Stimulated activated naive CD4-positive, alpha-beta T cell (primary cell): Measurements from ENCODE around the gene RBM15.

Experiments used
- DNase-seq, 6 experiments: peaks; one replicate each; lab custom pipeline; 2025; lab: John Stamatoyannopoulos, UW

RBM15 gene

DNA sequence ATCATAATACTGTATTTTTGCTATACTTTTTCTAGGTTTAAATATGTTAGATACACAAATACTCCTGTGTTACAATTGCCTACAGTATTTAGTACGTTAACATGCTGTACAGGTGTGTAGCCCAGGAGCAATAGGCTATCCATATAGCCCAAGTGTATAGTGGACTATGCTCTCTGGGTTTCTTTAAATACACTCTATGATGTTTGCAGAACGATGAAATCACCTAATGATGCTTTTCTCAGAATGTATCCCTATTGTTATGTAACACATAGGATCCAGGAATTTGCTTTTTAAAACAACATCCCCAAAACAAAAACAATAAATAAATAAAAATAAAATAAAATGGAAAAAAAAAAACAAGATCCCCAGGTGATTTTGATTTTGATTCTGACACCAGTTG, 18.1 kb upstream of the RBM15 start:
- DNase-seq = no peak

- no peak for DNase-seq
Measured at GRCh38 chr1:110321846-110322245, 17.3 kb upstream of the RBM15 start.

- no peak for DNase-seq
Measured at GRCh38 chr1:110324667-110325066, 14.5 kb upstream of the RBM15 start.

- no peak for DNase-seq
Measured at GRCh38 chr1:110326826-110327225, 12.4 kb upstream of the RBM15 start.

GRCh38 chr1:110328274-110328673, 10.9 kb upstream of the RBM15 start:
- no peak for DNase-seq

GRCh38 chr1:110328700-110329099, 10.5 kb upstream of the RBM15 start:
- DNase-seq = no peak

GRCh38 chr1:110335265-110335664, 3.9 kb upstream of the RBM15 start:
- no peak for DNase-seq

DNA sequence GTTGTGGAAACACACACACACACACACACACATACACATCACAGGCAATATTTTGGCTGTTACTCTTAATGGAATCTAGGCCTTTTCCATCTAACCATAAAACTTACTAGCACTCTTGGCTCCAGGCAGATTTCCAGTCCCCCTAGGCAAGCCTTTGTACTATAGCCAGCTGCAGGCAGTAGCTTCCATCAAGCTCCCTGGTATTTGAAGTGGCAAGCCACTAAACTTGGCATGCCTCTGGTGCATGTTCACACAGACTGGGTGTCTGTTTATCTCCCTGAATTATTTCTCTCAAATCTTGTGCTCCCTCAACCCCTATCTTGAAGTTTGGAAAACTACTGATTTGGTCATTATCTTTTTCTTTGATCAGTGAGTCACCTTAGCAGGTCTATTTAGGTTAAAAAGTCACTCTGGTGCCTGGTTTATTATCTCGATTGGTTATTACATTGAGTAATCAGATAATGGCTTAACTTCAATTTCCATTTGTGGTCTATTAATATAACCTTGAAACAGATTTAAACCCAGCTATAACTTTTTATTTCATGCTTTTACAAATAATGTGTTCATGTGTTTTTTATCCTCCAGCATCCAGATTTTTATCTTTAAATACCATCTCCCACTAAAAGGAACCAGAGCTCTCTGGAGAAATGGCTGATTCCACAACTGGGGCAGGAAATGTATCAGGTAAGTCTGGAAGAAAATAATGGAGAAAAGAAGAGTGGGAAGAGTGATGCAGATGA, 2.7 kb upstream of the RBM15 start:
- DNase-seq = peak in 1 of 6 experiments; percentile 2

DNA sequence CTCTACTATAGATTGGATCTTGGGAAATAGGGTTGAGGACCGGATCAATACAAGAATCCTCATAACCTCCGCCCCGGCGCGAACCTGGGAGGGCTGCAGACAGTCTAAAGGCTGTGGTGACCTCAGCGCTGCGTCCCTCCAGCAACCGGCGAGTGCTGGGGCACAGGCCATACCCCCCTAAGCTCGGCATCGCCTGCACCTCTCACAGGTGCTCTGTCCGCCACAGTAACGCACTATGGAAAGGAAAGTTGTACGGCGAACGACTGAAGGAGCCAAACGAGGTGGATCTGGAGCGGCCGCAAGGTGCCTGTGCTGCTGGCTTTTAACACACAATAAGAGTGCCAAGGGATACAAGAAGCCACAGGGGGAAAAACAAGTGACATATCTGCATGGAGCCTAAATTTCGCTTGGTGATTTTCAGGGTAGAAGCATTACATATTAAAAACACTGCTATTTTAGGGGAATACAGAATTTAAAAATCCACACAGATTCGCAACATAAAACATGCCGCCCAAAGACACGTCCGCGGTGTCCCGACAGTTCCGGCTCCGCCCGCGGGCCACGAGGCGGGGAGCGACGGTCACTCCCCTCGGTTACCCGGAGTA, 1.4 kb upstream of the RBM15 start:
- peak in 4 of 6 experiments; percentile 11 to 50 (median 14) for DNase-seq

- DNase-seq = peak; percentile 93 to 100 (median 98)
Measured at GRCh38 chr1:110338309-110338885, 780 bp upstream of the RBM15 start.

- peak in 2 of 6 experiments; percentile 34 to 66 for DNase-seq
Measured at GRCh38 chr1:110339407-110340206, 430 bp downstream of the RBM15 start.

DNA sequence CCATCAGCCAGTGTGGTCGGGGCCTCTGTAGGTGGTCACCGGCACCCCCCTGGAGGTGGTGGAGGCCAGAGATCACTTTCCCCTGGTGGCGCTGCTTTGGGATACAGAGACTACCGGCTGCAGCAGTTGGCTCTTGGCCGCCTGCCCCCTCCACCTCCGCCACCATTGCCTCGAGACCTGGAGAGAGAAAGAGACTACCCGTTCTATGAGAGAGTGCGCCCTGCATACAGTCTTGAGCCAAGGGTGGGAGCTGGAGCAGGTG, 961 bp downstream of the RBM15 start:
- DNase-seq = peak in 1 of 6 experiments; percentile 3

GRCh38 chr1:110341146-110341871, 2.1 kb downstream of the RBM15 start:
- no peak for DNase-seq

DNA sequence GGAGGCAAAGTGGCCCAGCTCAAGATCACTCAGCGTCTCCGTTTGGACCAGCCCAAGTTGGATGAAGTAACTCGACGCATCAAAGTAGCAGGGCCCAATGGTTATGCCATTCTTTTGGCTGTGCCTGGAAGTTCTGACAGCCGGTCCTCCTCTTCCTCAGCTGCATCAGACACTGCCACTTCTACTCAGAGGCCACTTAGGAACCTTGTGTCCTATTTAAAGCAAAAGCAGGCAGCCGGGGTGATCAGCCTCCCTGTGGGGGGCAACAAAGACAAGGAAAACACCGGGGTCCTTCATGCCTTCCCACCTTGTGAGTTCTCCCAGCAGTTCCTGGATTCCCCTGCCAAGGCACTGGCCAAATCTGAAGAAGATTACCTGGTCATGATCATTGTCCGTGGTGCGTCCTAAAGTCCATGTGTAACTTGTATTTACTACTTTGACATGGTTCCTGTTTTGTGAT, 2.7 kb downstream of the RBM15 start:
- DNase-seq = no peak

- no peak for DNase-seq
Measured at GRCh38 chr1:110343249-110343648, 4.1 kb downstream of the RBM15 start.

DNA sequence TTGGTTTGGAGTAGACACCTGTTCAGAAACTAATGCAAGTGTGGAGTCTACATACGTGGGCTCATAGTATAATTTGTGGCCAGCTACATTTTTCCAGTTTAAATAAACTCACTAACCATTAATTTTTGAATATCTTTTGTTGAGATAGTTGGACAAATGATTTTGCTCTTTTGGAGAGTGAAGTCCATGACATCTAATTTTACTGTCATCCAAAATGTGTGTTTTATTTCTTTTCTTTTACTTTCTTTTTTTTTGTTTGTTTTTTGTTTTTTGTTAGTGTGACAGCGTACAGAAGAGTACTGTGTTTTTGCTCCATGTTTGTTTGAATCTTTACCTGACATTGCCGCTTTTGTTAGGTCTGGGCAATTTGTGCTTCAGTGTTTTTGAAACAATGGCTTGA, 5.0 kb downstream of the RBM15 start:
- no peak for DNase-seq

DNA sequence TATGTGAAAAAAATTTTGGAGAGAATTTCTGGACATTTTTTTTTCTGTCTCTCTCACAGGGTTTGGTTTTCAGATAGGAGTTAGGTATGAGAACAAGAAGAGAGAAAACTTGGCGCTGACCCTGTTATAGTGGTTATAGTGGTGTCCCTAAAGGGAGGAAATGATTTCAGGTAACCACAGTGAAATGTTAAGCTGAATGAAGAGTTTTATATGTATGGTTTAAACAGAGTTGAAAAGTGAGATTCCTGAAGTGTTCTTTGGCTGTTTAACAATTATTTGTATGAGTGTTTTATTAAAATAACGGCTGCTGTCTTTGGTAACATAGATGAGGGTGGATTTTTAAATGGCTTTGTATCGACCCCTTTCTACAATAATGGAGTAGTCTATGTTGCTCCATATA, 6.3 kb downstream of the RBM15 start:
- no peak for DNase-seq

DNA sequence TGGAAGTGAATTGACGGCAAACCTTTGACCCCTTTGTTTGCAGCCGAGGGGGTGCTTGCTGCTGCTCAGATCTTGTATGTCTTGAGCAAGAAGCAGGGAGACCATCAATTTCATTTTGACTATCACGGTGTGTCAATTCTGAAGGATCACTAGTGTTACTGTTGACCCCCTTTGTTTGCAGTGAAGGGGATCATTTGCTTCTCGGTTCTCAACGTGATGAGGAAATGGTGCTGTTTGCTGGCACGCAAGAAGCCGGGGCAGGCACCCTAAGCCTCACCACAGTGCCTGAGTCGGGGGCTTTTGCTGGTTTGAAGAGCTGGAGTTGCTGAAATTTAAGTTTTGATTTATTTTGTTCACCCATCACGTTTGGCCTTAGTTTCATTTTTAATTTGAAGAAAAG, 7.5 kb downstream of the RBM15 start:
- no peak for DNase-seq

DNA sequence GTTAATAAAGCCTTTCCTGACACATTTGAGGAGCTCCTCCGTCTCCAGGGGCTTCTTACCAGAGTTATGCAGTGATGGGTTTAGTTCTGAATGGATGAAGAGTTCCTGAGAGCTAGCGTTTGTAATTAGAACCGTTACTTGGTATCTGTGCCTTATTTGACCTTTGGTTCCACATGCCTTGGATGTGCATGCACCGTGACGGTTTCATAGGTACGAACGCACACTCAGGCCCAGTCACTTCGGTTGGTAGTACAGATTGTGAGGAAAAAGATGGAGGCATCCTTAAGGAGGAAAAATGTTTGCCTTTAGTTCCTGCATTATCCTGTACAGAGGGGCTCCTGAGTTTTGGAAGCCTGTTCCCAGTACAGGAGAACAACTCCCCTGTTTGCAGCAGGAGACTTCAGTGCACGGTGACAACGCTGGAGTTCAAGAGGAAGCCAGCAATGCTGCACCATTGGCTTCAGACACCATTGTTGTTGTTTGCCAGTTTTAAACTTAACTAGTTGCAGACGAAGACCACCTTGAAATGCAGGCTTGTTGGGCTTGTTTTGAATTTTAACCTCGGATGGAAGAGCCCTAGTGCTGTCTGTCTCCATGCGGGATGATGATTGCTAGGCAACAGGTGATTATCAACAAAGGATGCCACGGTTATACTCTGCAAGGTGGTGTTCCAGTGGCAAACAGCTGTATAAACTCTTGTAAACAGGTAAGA, 8.2 kb downstream of the RBM15 start:
- no peak for DNase-seq

- DNase-seq = no peak
Measured at GRCh38 chr1:110348050-110348449, 8.9 kb downstream of the RBM15 start.

- DNase-seq = no peak
Measured at GRCh38 chr1:110348771-110349170, 9.6 kb downstream of the RBM15 start.
